ENCODE data around the gene SLC41A3. TPM values are rescaled to one million over a fixed set of nuclear protein-coding genes. Genes with fewer than 3 reads are reported as not detected.
A peak's percentile ranks its signal among the peaks of the same experiment; 100 is the strongest.

Gene SLC41A3
- total RNA-seq, 2 donors from 2014 or later, result 46.8 to 50.4 TPM

- H3K36me3 ChIP-seq (ENCODE audit: control insufficient read depth, insufficient read depth, low read length), result no peaks in the 10 kb centered on the region
- peak; percentile 18 for DNase-seq
- Mint-ChIP-seq H3K9me3 (no peaks in the 10 kb centered on the region), H3K27ac (no peak overlapping the region), H3K36me3 (ENCODE audit: low read depth) (no peaks in the 10 kb centered on the region), H3K4me3 (no peak overlapping the region), H3K4me1 (no peaks in the 10 kb centered on the region), H3K27me3 (ENCODE audit: insufficient read depth) (peaks cover 1% of the 10 kb centered on the region)
- no peak overlapping the region for H3K4me3 ChIP-seq (ENCODE audit: low read length)
- H3K9me3 ChIP-seq (ENCODE audit: control insufficient read depth, low read length), result no peaks in the 10 kb centered on the region
- no peaks in the 10 kb centered on the region for H3K4me1 ChIP-seq (ENCODE audit: control insufficient read depth, insufficient read depth, low read length)
- H3K27me3 ChIP-seq (ENCODE audit: control insufficient read depth, insufficient read depth, low read length, poor library complexity, severe bottlenecking), result no peaks in the 10 kb centered on the region
- no peak overlapping the region for H3K9ac ChIP-seq (ENCODE audit: extremely low read depth, low read length, poor library complexity, severe bottlenecking)
- TF ChIP-seq, protein P1, sequence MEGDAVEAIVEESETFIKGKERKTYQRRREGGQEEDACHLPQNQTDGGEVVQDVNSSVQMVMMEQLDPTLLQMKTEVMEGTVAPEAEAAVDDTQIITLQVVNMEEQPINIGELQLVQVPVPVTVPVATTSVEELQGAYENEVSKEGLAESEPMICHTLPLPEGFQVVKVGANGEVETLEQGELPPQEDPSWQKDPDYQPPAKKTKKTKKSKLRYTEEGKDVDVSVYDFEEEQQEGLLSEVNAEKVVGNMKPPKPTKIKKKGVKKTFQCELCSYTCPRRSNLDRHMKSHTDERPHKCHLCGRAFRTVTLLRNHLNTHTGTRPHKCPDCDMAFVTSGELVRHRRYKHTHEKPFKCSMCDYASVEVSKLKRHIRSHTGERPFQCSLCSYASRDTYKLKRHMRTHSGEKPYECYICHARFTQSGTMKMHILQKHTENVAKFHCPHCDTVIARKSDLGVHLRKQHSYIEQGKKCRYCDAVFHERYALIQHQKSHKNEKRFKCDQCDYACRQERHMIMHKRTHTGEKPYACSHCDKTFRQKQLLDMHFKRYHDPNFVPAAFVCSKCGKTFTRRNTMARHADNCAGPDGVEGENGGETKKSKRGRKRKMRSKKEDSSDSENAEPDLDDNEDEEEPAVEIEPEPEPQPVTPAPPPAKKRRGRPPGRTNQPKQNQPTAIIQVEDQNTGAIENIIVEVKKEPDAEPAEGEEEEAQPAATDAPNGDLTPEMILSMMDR (conservative IDR thresholded peaks at IDR 0.05), result no peak
- no peak overlapping the region for H3K27ac ChIP-seq (ENCODE audit: low read depth, low read length)
- WGBS, 2 experiments (ENCODE audit: insufficient coverage in 1 of 2, insufficient read length in 1 of 2), result 95% methylated on average over 3 of the region's 3 CpGs; no CpG with 5 or more reads in 1 of the 2 experiments
These were observed 33.3 kb upstream of the SLC41A3 start for GRCh38 chr3:126117212-126117611.

- Histone ChIP-seq H3K9ac (ENCODE audit: extremely low read depth, low read length, poor library complexity, severe bottlenecking) (no peak overlapping the region), H3K36me3 (ENCODE audit: control insufficient read depth, insufficient read depth, low read length) (no peaks in the 10 kb centered on the region), H3K27me3 (ENCODE audit: control insufficient read depth, insufficient read depth, low read length, poor library complexity, severe bottlenecking) (no peaks in the 10 kb centered on the region), H3K9me3 (ENCODE audit: control insufficient read depth, low read length) (no peaks in the 10 kb centered on the region), H3K4me1 (ENCODE audit: control insufficient read depth, insufficient read depth, low read length) (no peaks in the 10 kb centered on the region), H3K4me3 (ENCODE audit: low read length) (no peak overlapping the region), H3K27ac (ENCODE audit: low read depth, low read length) (no peak overlapping the region)
- Mint-ChIP-seq H3K36me3 (ENCODE audit: low read depth) (no peaks in the 10 kb centered on the region), H3K27ac (no peak overlapping the region), H3K27me3 (ENCODE audit: insufficient read depth) (peaks cover 1% of the 10 kb centered on the region), H3K4me3 (no peak overlapping the region), H3K9me3 (no peaks in the 10 kb centered on the region), H3K4me1 (no peaks in the 10 kb centered on the region)
- peak; percentile 20 for DNase-seq
- 96% methylated on average over 1 of the region's 1 CpG; no CpG with 5 or more reads in 1 of the 2 experiments for WGBS, 2 experiments (ENCODE audit: insufficient coverage in 1 of 2, insufficient read length in 1 of 2)
- TF ChIP-seq, protein P1 (conservative IDR thresholded peaks at IDR 0.05), result no peak
These were observed 32.6 kb upstream of the SLC41A3 start for GRCh38 chr3:126116526-126116925.

GRCh38 chr3:126114443-126115386 lies 30.8 kb upstream of the SLC41A3 start:
- Mint-ChIP-seq H3K36me3 (ENCODE audit: low read depth) (no peaks in the 10 kb centered on the region), H3K27ac (no peak overlapping the region), H3K9me3 (no peaks in the 10 kb centered on the region), H3K4me3 (no peak overlapping the region), H3K4me1 (no peaks in the 10 kb centered on the region), H3K27me3 (ENCODE audit: insufficient read depth) (peaks cover 1% of the 10 kb centered on the region)
- DNase-seq, result peak; percentile 30
- Histone ChIP-seq H3K36me3 (ENCODE audit: control insufficient read depth, insufficient read depth, low read length) (no peaks in the 10 kb centered on the region), H3K4me1 (ENCODE audit: control insufficient read depth, insufficient read depth, low read length) (no peaks in the 10 kb centered on the region), H3K4me3 (ENCODE audit: low read length) (no peak overlapping the region), H3K9ac (ENCODE audit: extremely low read depth, low read length, poor library complexity, severe bottlenecking) (no peak overlapping the region), H3K27ac (ENCODE audit: low read depth, low read length) (no peak overlapping the region), H3K9me3 (ENCODE audit: control insufficient read depth, low read length) (no peaks in the 10 kb centered on the region), H3K27me3 (ENCODE audit: control insufficient read depth, insufficient read depth, low read length, poor library complexity, severe bottlenecking) (no peaks in the 10 kb centered on the region)
- TF ChIP-seq, protein P1 (conservative IDR thresholded peaks at IDR 0.05), result no peak
- 92 to 97% methylated on average over 6 to 16 of the region's 16 CpGs for WGBS, 2 experiments (ENCODE audit: insufficient coverage in 1 of 2, insufficient read length in 1 of 2)
